Testis (tissue), 2 donors: ENCODE measurements around the gene VDAC1.

Experiments
- POLR2A ChIP-seq: fragments of 450-650 bp; IDR thresholded peaks from one replicate; pipeline ENCODE4 v1.6.1; 2017; ENCODE audit warnings: antibody characterized with exemption, mild to moderate bottlenecking, moderate library complexity
- TF ChIP-seq, protein P1 (sequence below), 3 experiments: fragments of 450-650 bp in 2 of 3; fragments of 200-600 bp in 1 of 3; sonication (generic) in 1 of 3; IDR thresholded peaks; one replicate each; pipeline ENCODE4 v1.5.1; 2016 to 2019; ENCODE audit warnings: antibody characterized with exemption in 3 of 3, mild to moderate bottlenecking in 2 of 3, moderate library complexity in 1 of 3

DNA sequence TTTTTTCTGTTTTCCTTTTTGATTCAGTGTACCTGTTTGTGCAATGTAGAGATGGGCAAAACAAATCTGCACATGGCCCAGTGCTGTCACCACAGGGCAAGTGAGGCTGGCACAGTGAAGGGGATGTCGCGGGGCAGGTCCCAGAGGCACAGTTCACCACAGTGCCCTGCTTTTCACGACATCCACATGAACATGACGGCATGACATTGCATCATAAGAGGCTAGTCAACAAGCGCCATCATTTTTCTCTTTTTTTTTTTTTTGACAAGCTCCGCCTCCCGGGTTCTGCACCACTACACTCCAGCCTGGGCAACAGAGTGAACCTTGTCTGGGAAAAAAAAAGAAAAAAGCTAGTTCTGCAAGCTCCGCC, 42.9 kb upstream of the VDAC1 start:
- TF ChIP-seq POLR2A = no peak
- TF ChIP-seq, protein P1, sequence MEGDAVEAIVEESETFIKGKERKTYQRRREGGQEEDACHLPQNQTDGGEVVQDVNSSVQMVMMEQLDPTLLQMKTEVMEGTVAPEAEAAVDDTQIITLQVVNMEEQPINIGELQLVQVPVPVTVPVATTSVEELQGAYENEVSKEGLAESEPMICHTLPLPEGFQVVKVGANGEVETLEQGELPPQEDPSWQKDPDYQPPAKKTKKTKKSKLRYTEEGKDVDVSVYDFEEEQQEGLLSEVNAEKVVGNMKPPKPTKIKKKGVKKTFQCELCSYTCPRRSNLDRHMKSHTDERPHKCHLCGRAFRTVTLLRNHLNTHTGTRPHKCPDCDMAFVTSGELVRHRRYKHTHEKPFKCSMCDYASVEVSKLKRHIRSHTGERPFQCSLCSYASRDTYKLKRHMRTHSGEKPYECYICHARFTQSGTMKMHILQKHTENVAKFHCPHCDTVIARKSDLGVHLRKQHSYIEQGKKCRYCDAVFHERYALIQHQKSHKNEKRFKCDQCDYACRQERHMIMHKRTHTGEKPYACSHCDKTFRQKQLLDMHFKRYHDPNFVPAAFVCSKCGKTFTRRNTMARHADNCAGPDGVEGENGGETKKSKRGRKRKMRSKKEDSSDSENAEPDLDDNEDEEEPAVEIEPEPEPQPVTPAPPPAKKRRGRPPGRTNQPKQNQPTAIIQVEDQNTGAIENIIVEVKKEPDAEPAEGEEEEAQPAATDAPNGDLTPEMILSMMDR (IDR thresholded peaks at IDR 0.05) = no peak
